PC-9 (cell line): ENCODE measurements around the gene PHYKPL. TPM values are rescaled to one million over a fixed set of nuclear protein-coding genes. Genes with fewer than 3 reads are reported as not detected.

ENCODE experiments used
- BruUV-seq: library from RNA; stranded (reverse); fragments of 400-500 nt; replicated peaks from 2 replicates; lab custom pipeline; 2021; lab: Mats Ljungman, UMichigan
- CTCF ChIA-PET: fragments of 300-600 bp; sonication (Branson Sonifier 250); formaldehyde crosslinking; loops from one replicate; lab custom pipeline; 2022; ENCODE audit warnings: antibody characterized with exemption; lab: Charles Lee
- POLR2A ChIA-PET: fragments of 300-600 bp; sonication (Branson Sonifier 250); formaldehyde crosslinking; loops from one replicate; lab custom pipeline; 2022; ENCODE audit warnings: antibody characterized with exemption; ENCODE audit not compliant: unreplicated experiment; lab: Charles Lee
- DNase-seq, 2 experiments: peaks; one replicate each; pipeline versions ENCODE4 v3.0.0 to v3.0.0-alpha.2; 2015 to 2022; ENCODE audit warnings: mixed read lengths in 1 of 2
- H2AFZ ChIP-seq: fragments of 200-600 bp; sonication (generic); 2 replicates; pipeline ENCODE4 v1.8.1; 2017; ENCODE audit warnings: antibody characterized with exemption
- H3F3A ChIP-seq: fragments of 200-600 bp; sonication (generic); 2 replicates; pipeline ENCODE4 v1.8.1; 2017; ENCODE audit warnings: antibody characterized with exemption, mild to moderate bottlenecking, low read depth; ENCODE audit not compliant: insufficient read depth
- H3K27ac ChIP-seq: fragments of 200-600 bp; sonication (generic); 2 replicates; pipeline ENCODE4 v1.6.1; 2016; ENCODE audit warnings: mixed run types
- H3K27me3 ChIP-seq: fragments of 200-600 bp; sonication (generic); 2 replicates; pipeline ENCODE4 v1.6.1; 2016; ENCODE audit warnings: low read depth, mixed run types; ENCODE audit not compliant: insufficient read depth
- H3K36me3 ChIP-seq: fragments of 200-600 bp; sonication (generic); 2 replicates; pipeline ENCODE4 v1.6.1; 2016; ENCODE audit warnings: low read depth, mixed run types
- H3K4me1 ChIP-seq: fragments of 200-600 bp; sonication (generic); replicated peaks from 2 replicates; pipeline ENCODE4 v1.6.1; 2016; ENCODE audit warnings: mixed run types; ENCODE audit not compliant: insufficient read depth
- H3K4me2 ChIP-seq: fragments of 200-600 bp; sonication (generic); 2 replicates; pipeline ENCODE4 v1.6.1; 2017; ENCODE audit warnings: mixed run types
- H3K4me3 ChIP-seq: fragments of 200-600 bp; sonication (generic); 2 replicates; pipeline ENCODE4 v1.6.1; 2016; ENCODE audit warnings: mixed run types
- H3K79me2 ChIP-seq: fragments of 200-600 bp; sonication (generic); 2 replicates; pipeline ENCODE4 v1.6.1; 2017; ENCODE audit warnings: low read depth, mixed run types
- H3K9me2 ChIP-seq: fragments of 200-600 bp; sonication (generic); 2 replicates; pipeline ENCODE4 v1.8.1; 2017; ENCODE audit warnings: mild to moderate bottlenecking; ENCODE audit not compliant: insufficient read depth
- H3K9me3 ChIP-seq: fragments of 200-600 bp; sonication (generic); 2 replicates; pipeline ENCODE4 v1.8.1; 2016; ENCODE audit warnings: low read depth; ENCODE audit not compliant: insufficient read depth
- H4K20me1 ChIP-seq: fragments of 200-600 bp; sonication (generic); 2 replicates; pipeline ENCODE4 v1.8.1; 2017; ENCODE audit not compliant: insufficient read depth
- EZH2 ChIP-seq: fragments of 200-600 bp; sonication (generic); IDR thresholded peaks from 2 replicates; pipeline ENCODE4 v1.8.0; 2017; ENCODE audit warnings: antibody characterized with exemption, low read depth
- intact Hi-C: fragments of 100-400 bp; cut with micrococcal nuclease; formaldehyde crosslinking; loops from one replicate; pipeline ENCODE4 v1.10.0; 2022; ENCODE audit not compliant: unreplicated experiment
- total RNA-seq: library from RNA; stranded (reverse); gene quantifications from 2 replicates; pipeline ENCODE4 v1.2.3, GENCODE V29; 2021
- TF ChIP-seq, protein P1 (sequence below): fragments of 200-600 bp; sonication (generic); conservative IDR thresholded peaks from 2 replicates; pipeline ENCODE4 v1.6.1; 2017; ENCODE audit warnings: mixed run types, antibody characterized with exemption, mild to moderate bottlenecking, moderate library complexity

The PHYKPL gene
- total RNA-seq, 1 experiment from 2014 or later, result 73.7 TPM

- no peaks in the 10 kb centered on the region for H3K9me2 ChIP-seq
- no peak for DNase-seq
- H3K4me2 ChIP-seq, result no peak overlapping the region
- H4K20me1 ChIP-seq, result no peaks in the 10 kb centered on the region
- BruUV-seq, result no TSS peak
- TF ChIP-seq, protein P1, sequence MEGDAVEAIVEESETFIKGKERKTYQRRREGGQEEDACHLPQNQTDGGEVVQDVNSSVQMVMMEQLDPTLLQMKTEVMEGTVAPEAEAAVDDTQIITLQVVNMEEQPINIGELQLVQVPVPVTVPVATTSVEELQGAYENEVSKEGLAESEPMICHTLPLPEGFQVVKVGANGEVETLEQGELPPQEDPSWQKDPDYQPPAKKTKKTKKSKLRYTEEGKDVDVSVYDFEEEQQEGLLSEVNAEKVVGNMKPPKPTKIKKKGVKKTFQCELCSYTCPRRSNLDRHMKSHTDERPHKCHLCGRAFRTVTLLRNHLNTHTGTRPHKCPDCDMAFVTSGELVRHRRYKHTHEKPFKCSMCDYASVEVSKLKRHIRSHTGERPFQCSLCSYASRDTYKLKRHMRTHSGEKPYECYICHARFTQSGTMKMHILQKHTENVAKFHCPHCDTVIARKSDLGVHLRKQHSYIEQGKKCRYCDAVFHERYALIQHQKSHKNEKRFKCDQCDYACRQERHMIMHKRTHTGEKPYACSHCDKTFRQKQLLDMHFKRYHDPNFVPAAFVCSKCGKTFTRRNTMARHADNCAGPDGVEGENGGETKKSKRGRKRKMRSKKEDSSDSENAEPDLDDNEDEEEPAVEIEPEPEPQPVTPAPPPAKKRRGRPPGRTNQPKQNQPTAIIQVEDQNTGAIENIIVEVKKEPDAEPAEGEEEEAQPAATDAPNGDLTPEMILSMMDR, result no peak
- TF ChIP-seq EZH2, result no peak
- peaks cover 6% of the 10 kb centered on the region; the same call in 1 of the 2 replicates for H3K27me3 ChIP-seq
- ChIA-PET CTCF (no interaction called here), POLR2A (no interaction called here)
- H3K27ac ChIP-seq, result no peak overlapping the region
- intact Hi-C loops, result no loop called here
- H3K4me1 ChIP-seq, result no peaks in the 10 kb centered on the region
- H3F3A ChIP-seq, result no peaks in the 10 kb centered on the region
- H3K36me3 ChIP-seq, result no peaks in the 10 kb centered on the region
- no peaks in the 10 kb centered on the region for H3K9me3 ChIP-seq
- H3K4me3 ChIP-seq, result no peak overlapping the region
- H2AFZ ChIP-seq, result no peak overlapping the region
- no peaks in the 10 kb centered on the region for H3K79me2 ChIP-seq
These were observed 62.1 kb downstream of the PHYKPL start for GRCh38 chr5:178170455-178170854.

DNA sequence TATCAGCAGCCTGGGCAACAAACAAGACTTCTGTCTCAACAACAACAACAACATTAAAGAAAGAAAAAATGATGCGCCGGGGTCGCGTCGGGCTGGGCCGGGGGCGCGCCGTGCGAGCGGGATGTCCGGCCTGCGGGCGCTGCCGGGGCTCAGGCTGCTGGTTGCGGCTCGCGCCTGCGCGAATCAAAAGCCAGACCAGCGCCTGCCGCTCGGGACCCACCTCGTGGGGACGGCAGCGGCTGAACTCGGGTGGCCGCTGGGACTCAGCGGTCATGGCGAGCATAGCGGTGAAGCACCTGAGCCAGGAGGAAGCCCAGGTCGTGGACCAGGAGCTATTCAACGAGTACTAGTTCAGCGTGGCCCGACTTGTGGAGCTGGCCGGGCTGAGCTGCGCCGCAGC, 67.0 kb downstream of the PHYKPL start:
- Histone ChIP-seq H2AFZ (no peak overlapping the region), H3K27ac (no peak overlapping the region), H3K4me1 (no peaks in the 10 kb centered on the region), H3K4me3 (no peak overlapping the region), H3K9me2 (no peaks in the 10 kb centered on the region), H3F3A (no peaks in the 10 kb centered on the region), H3K4me2 (no peak overlapping the region), H4K20me1 (no peaks in the 10 kb centered on the region), H3K79me2 (no peaks in the 10 kb centered on the region), H3K9me3 (no peaks in the 10 kb centered on the region), H3K36me3 (no peaks in the 10 kb centered on the region), H3K27me3 (peaks cover 6% of the 10 kb centered on the region; the same call in 1 of the 2 replicates)
- POLR2A ChIA-PET, result no interaction called here
- TF ChIP-seq EZH2, result no peak
- TF ChIP-seq, protein P1, result no peak
- CTCF ChIA-PET, result no interaction called here
- no peak for DNase-seq
- intact Hi-C loops, result loop anchor here (10.0 kb wide), 1 partner anchor 561 kb away; the partner anchor contains the start of gene B4GALT7
- no TSS peak for BruUV-seq

DNA sequence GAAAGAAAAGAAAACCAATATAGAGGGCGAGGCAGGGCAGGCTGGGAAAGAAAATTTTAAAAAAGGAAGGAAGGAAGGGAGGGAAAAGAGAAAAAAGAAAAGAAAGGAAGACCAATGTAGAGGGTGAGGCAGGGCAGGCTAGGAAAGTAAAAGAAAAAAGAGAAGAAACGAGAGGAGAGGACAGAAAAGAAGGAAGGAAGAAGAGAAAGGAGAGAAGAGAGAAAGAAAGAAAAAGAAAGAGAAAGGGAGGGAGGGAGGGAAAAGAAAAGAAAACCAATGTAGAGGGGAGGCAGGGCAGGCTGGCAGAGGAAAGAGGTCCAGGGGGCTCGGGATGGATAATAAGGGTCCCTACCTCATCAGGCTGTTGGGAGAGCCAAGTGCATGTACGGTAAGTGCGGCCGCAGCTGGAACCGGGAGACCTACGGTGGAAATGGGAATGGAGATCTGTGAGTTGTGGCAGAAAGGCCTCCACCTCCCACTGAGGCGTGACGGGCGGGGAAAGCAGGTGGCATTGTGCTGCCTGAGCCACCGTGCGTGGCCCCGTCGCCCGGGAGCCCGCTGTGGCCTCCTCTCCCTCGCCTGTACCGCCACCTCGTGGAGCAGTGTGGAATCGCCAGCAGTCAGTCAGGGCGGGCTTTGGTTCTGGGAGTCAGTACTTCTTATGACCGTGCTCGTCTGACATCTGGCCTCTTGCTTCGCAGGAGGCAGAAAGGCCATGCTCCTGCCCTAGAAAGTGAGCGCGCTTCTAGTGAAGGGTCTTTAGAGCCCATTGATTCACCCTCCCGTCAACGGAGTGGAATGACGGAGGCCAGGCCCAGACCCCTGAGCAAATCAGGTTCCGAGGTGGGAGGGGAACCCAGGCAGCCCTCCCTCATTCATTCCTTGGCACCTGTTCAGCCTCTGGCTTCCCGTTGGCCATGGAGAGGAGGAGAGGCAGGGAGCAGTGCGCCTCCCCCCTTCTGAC, 68.5 kb downstream of the PHYKPL start:
- Histone ChIP-seq H3K4me2 (peak overlapping the region; percentile 62), H3K27ac (no peak overlapping the region)

More for the DNA sequence above, 68.5 kb downstream of the PHYKPL start:
- POLR2A ChIA-PET, result no interaction called here
- BruUV-seq, result no TSS peak
- Histone ChIP-seq H2AFZ (no peak overlapping the region), H3K4me3 (no peak overlapping the region), H3K9me2 (no peaks in the 10 kb centered on the region), H3K4me1 (no peaks in the 10 kb centered on the region), H3F3A (no peaks in the 10 kb centered on the region), H3K79me2 (no peaks in the 10 kb centered on the region), H3K27me3 (no peaks in the 10 kb centered on the region; the same call in 1 of the 2 replicates), H3K36me3 (no peaks in the 10 kb centered on the region), H3K9me3 (no peaks in the 10 kb centered on the region), H4K20me1 (no peaks in the 10 kb centered on the region)
- no peak for TF ChIP-seq EZH2
- TF ChIP-seq, protein P1, result peak; percentile 96
- intact Hi-C loops, result loop anchor here (1.0 to 10.0 kb wide), 3 partner anchors 38 to 559 kb away; partner anchors contain the start of genes B4GALT7 and HNRNPAB
- CTCF ChIA-PET, result interaction anchor here (1.2 kb wide), 1 partner anchor 86 kb away, joined by 14 read pairs; no protein-coding TSS in a partner anchor
- peak; percentile 70 to 89 for DNase-seq
